HL-60 (cell line): Measurements from ENCODE around the gene PES1.

Experiments
- CTCF ChIP-seq: IDR thresholded peaks from one replicate; pipeline ENCODE4 v1.5.1; 2011; ENCODE audit warnings: low read length, control low read depth, inconsistent platforms; ENCODE audit not compliant: insufficient read depth
- GABPA ChIP-seq: IDR thresholded peaks from 2 replicates; pipeline ENCODE4 v1.6.1; 2012; ENCODE audit warnings: low read depth

- TF ChIP-seq CTCF (no peak), GABPA (no peak)
These were observed 27.0 kb downstream of the PES1 start for GRCh38 chr22:30564761-30565119.
